Ascending aorta (tissue), 2 donors: Measurements from ENCODE around the gene FBXO31. TPM values are rescaled to one million over a fixed set of nuclear protein-coding genes. Genes with fewer than 3 reads are reported as not detected.
A peak's percentile ranks its signal among the peaks of the same experiment; 100 is the strongest.

Experiments used
- DNase-seq, 2 donors: peaks; one replicate each; pipeline ENCODE4 v3.0.0-alpha.2; 2019; ENCODE audit warnings: low spot score in 2 of 2
- H3K27ac ChIP-seq, 2 donors: fragments of 200-600 bp; sonication (generic); one replicate each; pipeline ENCODE4 v1.5.1; 2016 to 2017; ENCODE audit warnings: mild to moderate bottlenecking in 1 of 2
- H3K27me3 ChIP-seq: fragments of 200-600 bp; sonication (generic); one replicate; pipeline ENCODE4 v1.5.1; 2017
- H3K36me3 ChIP-seq, 2 donors: fragments of 200-600 bp; sonication (generic); one replicate each; pipeline ENCODE4 v1.5.1; 2016
- H3K4me1 ChIP-seq, 2 donors: fragments of 200-600 bp; sonication (generic); one replicate each; pipeline ENCODE4 v1.5.1; 2016 to 2017; ENCODE audit warnings: mild to moderate bottlenecking in 1 of 2
- H3K4me3 ChIP-seq, 2 donors: fragments of 200-600 bp; sonication (generic); one replicate each; pipeline ENCODE4 v1.5.1; 2016 to 2017; ENCODE audit warnings: mild to moderate bottlenecking in 1 of 2
- H3K9me3 ChIP-seq, 2 donors: fragments of 200-600 bp; sonication (generic); one replicate each; pipeline ENCODE4 v1.5.1; 2016
- CTCF ChIP-seq, 3 experiments: fragments of 200-600 bp in 2 of 3; fragments of 450-650 bp in 1 of 3; sonication (generic) in 2 of 3; IDR thresholded peaks; one replicate each; pipeline ENCODE4 v1.5.1; 2016 to 2019; ENCODE audit warnings: antibody characterized with exemption in 3 of 3, mild to moderate bottlenecking in 1 of 3, moderate library complexity in 1 of 3
- intact Hi-C: fragments of 100-400 bp; cut with DNase I; formaldehyde crosslinking; loops from one replicate; pipeline ENCODE4 v1.15.1; 2023
- total RNA-seq: library from RNA; depleted of rRNA; stranded (reverse); fragments of >200 nt; gene quantifications from one replicate; pipeline ENCODE4 v1.1.0, GENCODE V29; 2016

FBXO31 gene
- total RNA-seq, 1 donor from 2014 or later: 224 TPM

- no peak for DNase-seq
- H3K36me3 ChIP-seq: peaks cover 58 to 82% of the 10 kb centered on the region in 2 donors
- H3K9me3 ChIP-seq: no peaks in the 10 kb centered on the region
- intact Hi-C loops: no loop called here
- H3K4me3 ChIP-seq: no peak overlapping the region
- H3K4me1 ChIP-seq: no peaks in the 10 kb centered on the region
- no peaks in the 10 kb centered on the region for H3K27me3 ChIP-seq
- no peak overlapping the region for H3K27ac ChIP-seq
- no peak for TF ChIP-seq CTCF (IDR thresholded peaks at IDR 0.05)
These were observed 21.4 kb upstream of the FBXO31 start for GRCh38 chr16:87404764-87405625.

GRCh38 chr16:87395181-87395842, 11.7 kb upstream of the FBXO31 start:
- TF ChIP-seq CTCF (IDR thresholded peaks at IDR 0.05): no peak
- H3K4me1 ChIP-seq: peaks cover 0 to 15% of the 10 kb centered on the region in 2 donors
- H3K9me3 ChIP-seq: no peaks in the 10 kb centered on the region
- no peak overlapping the region for H3K27ac ChIP-seq
- peaks cover 10 to 18% of the 10 kb centered on the region in 2 donors for H3K36me3 ChIP-seq
- intact Hi-C loops: no loop called here
- no peak overlapping the region for H3K4me3 ChIP-seq
- no peaks in the 10 kb centered on the region for H3K27me3 ChIP-seq
- no peak for DNase-seq

- TF ChIP-seq CTCF (IDR thresholded peaks at IDR 0.05): no peak
- peaks cover 0 to 3% of the 10 kb centered on the region in 2 donors for H3K36me3 ChIP-seq
- peak overlapping the region; percentile 79 to 94 for H3K27ac ChIP-seq
- H3K4me1 ChIP-seq: peaks cover 0 to 19% of the 10 kb centered on the region in 2 donors
- no peaks in the 10 kb centered on the region for H3K27me3 ChIP-seq
- H3K9me3 ChIP-seq: no peaks in the 10 kb centered on the region
- peak overlapping the region; percentile 94 for H3K4me3 ChIP-seq
- no peak for DNase-seq
- intact Hi-C loops: loop anchor here (2.0 to 5.0 kb wide), 3 partner anchors 77 to 374 kb away; partner anchors contain the start of genes C16orf95, KLHDC4 and ZCCHC14
These were observed 10.1 kb upstream of the FBXO31 start for GRCh38 chr16:87393680-87394055.

GRCh38 chr16:87392821-87393679, 9.5 kb upstream of the FBXO31 start:
- DNase-seq: peak in 1 of 2 donors; percentile 77
- intact Hi-C loops: loop anchor here (1.0 to 5.0 kb wide), 4 partner anchors 76 to 374 kb away; partner anchors contain the start of genes C16orf95, KLHDC4 and ZCCHC14
- peak overlapping the region; percentile 79 to 94 for H3K27ac ChIP-seq

More at GRCh38 chr16:87392821-87393679, 9.5 kb upstream of the FBXO31 start:
- Histone ChIP-seq H3K36me3 (no peaks in the 10 kb centered on the region), H3K4me3 (peak overlapping the region; percentile 94), H3K27me3 (no peaks in the 10 kb centered on the region), H3K4me1 (peaks cover 0 to 21% of the 10 kb centered on the region in 2 donors), H3K9me3 (no peaks in the 10 kb centered on the region)
- peak; percentile 19 to 43 (median 23) for TF ChIP-seq CTCF (IDR thresholded peaks at IDR 0.05)
